KMS-11 (cell line): ENCODE data around the gene STX19.

ENCODE experiments used
- H2AFZ ChIP-seq: fragments of 200-600 bp; sonication (generic); 2 replicates; pipeline ENCODE4 v1.6.1; 2016; ENCODE audit warnings: antibody characterized with exemption, mixed run types, low read depth
- H3K27ac ChIP-seq: fragments of 200-600 bp; sonication (generic); 2 replicates; pipeline ENCODE4 v1.6.1; 2016; ENCODE audit warnings: mild to moderate bottlenecking, mixed run types
- H3K27me3 ChIP-seq: fragments of 200-600 bp; sonication (generic); 2 replicates; pipeline ENCODE4 v1.6.1; 2017; ENCODE audit warnings: mild to moderate bottlenecking, low read depth, mixed run types, moderate library complexity; ENCODE audit not compliant: insufficient read depth
- H3K36me3 ChIP-seq: fragments of 200-600 bp; sonication (generic); 2 replicates; pipeline ENCODE4 v1.6.1; 2017; ENCODE audit warnings: mild to moderate bottlenecking, mixed run types; ENCODE audit not compliant: insufficient read depth
- H3K4me1 ChIP-seq: fragments of 200-600 bp; sonication (generic); 2 replicates; pipeline ENCODE4 v1.6.1; 2016; ENCODE audit warnings: mild to moderate bottlenecking, low read depth, mixed run types; ENCODE audit not compliant: poor library complexity, severe bottlenecking
- H3K4me2 ChIP-seq: fragments of 200-600 bp; sonication (generic); 2 replicates; pipeline ENCODE4 v1.7.0; 2016; ENCODE audit warnings: mild to moderate bottlenecking, mixed run types
- H3K4me3 ChIP-seq: fragments of 200-600 bp; sonication (generic); IDR thresholded peaks from 2 replicates; pipeline ENCODE4 v1.6.1; 2017; ENCODE audit warnings: low read depth, low read length, mixed read lengths; ENCODE audit not compliant: insufficient read depth
- H3K79me2 ChIP-seq: fragments of 200-600 bp; sonication (generic); 2 replicates; pipeline ENCODE4 v1.6.1; 2016; ENCODE audit warnings: low read depth, mixed run types; ENCODE audit not compliant: insufficient read depth
- H3K9ac ChIP-seq: fragments of 200-600 bp; sonication (generic); 2 replicates; pipeline ENCODE4 v1.6.1; 2016; ENCODE audit warnings: mild to moderate bottlenecking, mixed run types
- H4K20me1 ChIP-seq: fragments of 200-600 bp; sonication (generic); 2 replicates; pipeline ENCODE4 v1.6.1; 2016; ENCODE audit warnings: mild to moderate bottlenecking, mixed run types; ENCODE audit not compliant: insufficient read depth
- CTCF ChIP-seq: fragments of 200-600 bp; sonication (generic); conservative IDR thresholded peaks from 2 replicates; pipeline ENCODE4 v1.6.1; 2017; ENCODE audit warnings: low read depth, mild to moderate bottlenecking, antibody characterized with exemption, low read length, moderate library complexity, mixed read lengths

The STX19 gene

GRCh38 chr3:94036909-94037507 lies 8.6 kb upstream of the STX19 start:
- peak; percentile 49 for TF ChIP-seq CTCF

GRCh38 chr3:94026623-94027022 lies 1.8 kb downstream of the STX19 start:
- Histone ChIP-seq H4K20me1 (no peaks in the 10 kb centered on the region), H3K9ac (no peak overlapping the region), H2AFZ (no peak overlapping the region), H3K27me3 (no peaks in the 10 kb centered on the region), H3K79me2 (no peaks in the 10 kb centered on the region), H3K27ac (no peak overlapping the region), H3K4me3 (no peak overlapping the region), H3K36me3 (no peaks in the 10 kb centered on the region), H3K4me1 (no peaks in the 10 kb centered on the region), H3K4me2 (no peak overlapping the region)
- TF ChIP-seq CTCF = no peak

More at GRCh38 chr3:94036909-94037507, 8.6 kb upstream of the STX19 start:
- H3K4me1 ChIP-seq = no peaks in the 10 kb centered on the region
- no peaks in the 10 kb centered on the region for H4K20me1 ChIP-seq
- no peak overlapping the region for H3K27ac ChIP-seq
- H3K4me2 ChIP-seq = no peak overlapping the region
- H3K27me3 ChIP-seq = no peaks in the 10 kb centered on the region
- H3K36me3 ChIP-seq = no peaks in the 10 kb centered on the region
- no peak overlapping the region for H2AFZ ChIP-seq
- H3K79me2 ChIP-seq = no peaks in the 10 kb centered on the region
- no peak overlapping the region for H3K9ac ChIP-seq
- H3K4me3 ChIP-seq = no peak overlapping the region

- no peak overlapping the region for H3K27ac ChIP-seq
- no peak for TF ChIP-seq CTCF
- H3K36me3 ChIP-seq = no peaks in the 10 kb centered on the region
- H4K20me1 ChIP-seq = no peaks in the 10 kb centered on the region
- no peak overlapping the region for H3K4me3 ChIP-seq
- no peak overlapping the region for H3K4me2 ChIP-seq
- no peaks in the 10 kb centered on the region for H3K79me2 ChIP-seq
- no peak overlapping the region for H2AFZ ChIP-seq
- H3K4me1 ChIP-seq = no peaks in the 10 kb centered on the region
- no peaks in the 10 kb centered on the region for H3K27me3 ChIP-seq
- H3K9ac ChIP-seq = no peak overlapping the region
Measured at GRCh38 chr3:94024385-94024784, 4.0 kb downstream of the STX19 start.

GRCh38 chr3:94020293-94020692 lies 8.1 kb downstream of the STX19 start:
- no peak overlapping the region for H3K4me3 ChIP-seq
- H3K27ac ChIP-seq = no peak overlapping the region
- no peaks in the 10 kb centered on the region for H3K4me1 ChIP-seq

More at GRCh38 chr3:94020293-94020692, 8.1 kb downstream of the STX19 start:
- H3K9ac ChIP-seq = no peak overlapping the region
- no peaks in the 10 kb centered on the region for H3K79me2 ChIP-seq
- TF ChIP-seq CTCF = no peak
- H2AFZ ChIP-seq = no peak overlapping the region
- no peak overlapping the region for H3K4me2 ChIP-seq
- no peaks in the 10 kb centered on the region for H3K36me3 ChIP-seq
- no peaks in the 10 kb centered on the region for H3K27me3 ChIP-seq
- no peaks in the 10 kb centered on the region for H4K20me1 ChIP-seq
